Middle frontal gyrus (tissue), 1 donor: ENCODE results near the gene PTCH1.

Experiments
- DNase-seq: peaks from one replicate; pipeline ENCODE4 v3.0.0-alpha.2; 2015; ENCODE audit warnings: low spot score; ENCODE audit errors: extremely low spot score

PTCH1 gene

DNA sequence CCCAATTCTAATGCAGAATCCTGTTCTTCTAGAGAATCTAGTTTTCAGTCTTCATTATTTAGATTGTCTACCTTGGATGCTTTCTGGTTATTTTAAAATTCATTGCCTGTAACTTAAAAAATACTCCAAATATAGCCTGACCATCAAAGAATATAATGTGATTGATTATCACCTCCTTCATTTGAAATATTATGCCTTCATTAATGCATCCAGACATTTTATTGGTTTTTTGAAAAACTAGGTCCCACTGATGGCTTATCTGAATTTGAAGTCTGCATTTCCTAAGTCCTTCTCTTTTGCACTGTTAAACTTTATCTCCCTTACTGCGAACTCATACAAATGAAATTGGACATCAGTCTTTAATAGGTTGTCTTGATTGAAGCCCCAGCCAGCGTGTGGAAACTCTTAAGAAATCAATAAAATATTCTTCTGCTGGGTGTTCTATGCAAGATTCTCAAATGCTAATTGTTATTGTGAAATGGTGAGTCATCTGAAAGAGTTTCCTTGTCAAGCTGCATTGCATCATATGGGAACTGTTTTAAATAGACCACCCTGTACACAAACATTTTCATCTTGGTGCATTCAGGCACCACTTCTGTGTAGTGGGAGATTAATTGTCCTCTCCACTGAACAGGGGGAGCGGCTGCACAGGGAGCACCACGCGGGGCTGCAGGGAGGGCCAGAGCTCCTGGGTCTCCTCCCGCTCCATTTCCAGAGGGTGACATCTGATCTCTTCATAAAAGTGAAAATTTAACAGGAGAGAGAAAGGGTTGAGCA is 106.9 kb downstream of the PTCH1 start:
- no peak for DNase-seq

DNA sequence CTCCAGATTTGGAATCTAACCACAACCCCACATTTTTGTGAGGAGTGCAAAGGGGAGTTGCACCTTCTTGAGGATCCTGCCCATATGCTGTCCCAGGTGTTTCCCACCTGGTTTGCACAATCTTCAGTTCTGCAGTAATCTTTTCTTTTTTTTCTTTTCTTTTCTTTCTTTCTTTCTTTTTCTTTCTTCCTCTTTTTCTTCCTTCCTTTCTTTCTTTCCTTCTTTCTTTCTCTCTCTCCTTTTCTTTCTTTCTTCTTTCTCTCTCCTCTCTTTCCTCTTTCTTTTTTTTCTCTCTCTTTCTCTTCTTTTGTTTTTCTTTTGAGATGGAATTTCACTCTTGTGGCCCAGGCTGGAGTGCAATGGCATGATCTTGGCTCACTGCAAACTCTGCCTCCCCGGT is 109.2 kb downstream of the PTCH1 start:
- DNase-seq: no peak

- no peak for DNase-seq
Observed at GRCh38 chr9:95406121-95406520, 110.7 kb downstream of the PTCH1 start.

GRCh38 chr9:95399261-95399660 is 117.5 kb downstream of the PTCH1 start:
- DNase-seq: no peak
